Islet of Langerhans (tissue), 1 donor: ENCODE results near the gene MAL.

Experiments used
- FAIRE-seq: peaks from one replicate; lab custom pipeline; 2011; peaks lifted over from hg19 to GRCh38; lab: Jason Lieb, UNC

Gene MAL

DNA sequence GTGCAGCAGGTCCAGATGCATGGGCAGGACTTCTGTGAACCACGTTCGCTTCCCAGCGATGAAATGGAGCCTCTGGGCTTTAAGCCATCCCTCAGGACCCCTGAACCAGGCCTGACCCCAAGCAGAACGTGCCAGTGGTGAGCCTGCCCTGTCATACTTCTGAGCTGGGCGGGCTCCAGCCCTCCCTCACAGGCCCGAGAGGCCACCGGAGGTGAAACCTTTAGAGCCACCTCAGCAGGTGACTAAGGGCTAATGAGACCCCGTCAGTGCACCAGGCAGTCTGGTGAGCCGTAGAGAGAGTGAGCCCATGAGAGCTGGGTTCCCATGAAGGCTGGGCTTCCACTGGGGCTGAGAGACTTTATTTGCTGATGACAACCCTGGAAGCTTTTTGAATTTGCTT is 8.9 kb upstream of the MAL start:
- FAIRE-seq, result no peak

GRCh38 chr2:95017071-95017501 is 8.4 kb upstream of the MAL start:
- no peak for FAIRE-seq

DNA sequence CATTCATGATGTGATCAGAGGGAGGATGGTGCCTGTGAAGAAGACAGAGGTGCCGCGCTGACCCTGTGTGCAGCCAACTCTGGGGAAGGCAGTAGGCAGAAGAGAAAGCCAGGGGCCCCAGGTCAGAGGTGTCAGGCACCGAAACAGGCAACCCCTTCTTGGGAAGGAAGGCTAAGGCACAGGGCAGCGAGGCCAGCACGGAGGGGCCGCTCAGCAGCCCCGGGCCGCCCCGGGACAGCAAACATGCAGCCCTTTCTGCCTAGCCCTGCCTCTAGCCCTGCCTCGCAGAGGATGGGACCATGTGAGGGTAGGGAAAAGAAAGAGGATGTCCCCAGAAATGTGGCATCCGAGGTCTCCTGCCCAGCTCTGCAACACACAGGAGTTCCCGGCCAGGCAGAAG is 7.7 kb upstream of the MAL start:
- FAIRE-seq, result no peak

GRCh38 chr2:95018301-95018700 is 7.2 kb upstream of the MAL start:
- FAIRE-seq, result no peak

DNA sequence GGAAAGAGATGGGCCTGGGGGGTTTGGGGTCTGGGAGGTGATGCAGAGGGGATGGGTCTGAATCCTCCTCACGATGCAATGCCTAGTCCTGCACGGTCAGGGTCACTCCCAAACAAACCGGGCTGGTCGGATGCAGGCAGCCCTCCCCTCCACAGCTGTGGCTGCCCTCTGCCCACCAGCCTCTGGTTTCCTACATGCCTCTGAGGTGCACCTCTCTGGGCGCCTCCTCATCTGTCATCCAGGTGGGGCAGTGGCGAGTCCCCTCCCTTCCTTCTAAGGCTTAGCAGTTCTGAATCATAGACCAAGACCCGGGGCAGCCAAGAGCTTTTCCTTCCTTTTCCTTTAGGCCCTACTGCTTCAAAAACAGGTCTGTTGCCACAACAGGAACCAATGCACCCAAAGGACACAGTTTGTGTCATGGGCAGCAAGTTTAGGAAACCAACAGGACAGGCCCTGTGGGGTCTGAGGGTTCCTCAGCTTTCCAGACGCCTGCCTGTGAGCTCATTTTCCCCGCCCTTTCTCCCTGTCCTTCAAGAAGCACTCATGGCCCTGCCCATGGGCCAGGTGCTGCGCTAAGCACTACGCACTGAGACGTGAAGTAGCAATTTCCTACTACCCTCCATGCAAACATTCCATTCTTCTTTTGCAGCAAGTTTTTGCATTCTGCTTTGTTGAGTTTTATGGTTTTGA is 6.5 kb upstream of the MAL start:
- no peak for FAIRE-seq

DNA sequence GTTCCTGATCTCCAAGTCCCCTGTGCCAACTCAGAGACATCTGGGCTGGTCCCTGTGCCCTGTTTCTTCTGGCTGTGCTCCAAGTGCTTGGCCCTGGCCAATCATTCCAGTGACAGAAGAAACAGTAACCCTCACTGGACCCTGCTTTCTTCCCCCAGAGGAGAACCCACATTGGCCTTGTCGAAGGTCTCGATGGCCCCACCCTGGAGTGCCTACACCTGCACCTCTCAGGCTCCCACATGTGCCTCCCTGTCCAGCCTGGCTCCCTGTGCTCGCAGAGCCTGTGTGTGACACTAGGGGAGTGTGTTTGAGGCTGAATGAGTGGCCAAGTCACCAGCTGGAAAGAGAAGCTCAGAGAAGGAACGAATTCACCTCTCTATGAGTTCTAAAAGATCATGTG is 5.9 kb upstream of the MAL start:
- FAIRE-seq, result no peak

DNA sequence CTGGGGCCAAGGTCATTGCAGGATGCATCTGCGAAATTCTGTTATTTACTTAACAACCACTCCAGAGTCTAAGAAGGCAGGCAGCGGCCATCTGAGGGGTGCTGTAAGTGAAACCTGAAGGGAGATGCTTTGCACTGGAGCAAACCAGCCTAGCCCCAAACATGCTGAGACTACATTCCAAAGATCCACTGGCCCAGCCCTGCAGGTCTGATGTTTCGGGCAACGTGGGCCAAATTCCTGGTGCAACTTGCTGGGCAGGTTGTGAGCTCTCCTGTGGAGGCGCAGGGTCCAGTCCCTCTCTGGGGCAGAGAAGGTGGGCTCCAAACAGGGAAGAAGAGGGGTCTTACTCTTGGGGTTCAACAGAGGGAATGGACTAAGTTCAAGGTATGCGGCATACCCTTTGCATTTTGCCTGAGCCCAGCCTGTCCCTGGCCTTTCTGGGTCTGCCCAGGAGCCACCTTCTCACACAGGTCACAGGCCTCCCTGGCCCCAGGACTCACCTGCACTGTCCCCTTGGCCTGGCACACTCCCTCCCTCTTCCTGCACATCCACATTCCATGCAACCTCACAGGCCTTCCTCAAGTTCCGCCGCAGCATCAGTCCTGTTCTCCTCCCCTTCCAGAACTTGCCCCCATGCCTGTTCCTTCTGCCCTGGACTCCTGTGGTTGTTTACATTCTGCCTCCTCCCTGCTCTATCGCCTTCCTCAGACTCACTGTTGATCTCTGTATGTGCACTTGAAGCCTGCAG is 5.1 kb upstream of the MAL start:
- no peak for FAIRE-seq

DNA sequence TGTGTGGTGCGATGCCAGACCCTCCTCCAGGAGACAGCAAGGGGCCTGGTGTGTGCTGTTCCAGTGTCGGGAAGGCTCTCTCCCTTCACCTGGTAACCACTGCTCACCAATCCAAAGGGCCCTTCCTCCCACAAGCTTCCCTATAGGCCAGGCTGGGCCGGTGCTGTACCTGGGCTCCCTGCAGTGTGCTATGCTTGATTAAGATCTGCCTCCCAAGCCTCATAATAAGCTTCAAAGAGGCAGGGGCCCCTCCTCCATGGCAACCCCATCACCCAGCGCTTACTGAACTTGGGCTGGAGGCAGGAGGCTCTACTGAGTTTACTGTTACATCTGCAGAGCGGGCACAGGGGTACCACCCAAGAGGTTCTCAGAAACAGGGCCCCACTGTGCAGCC is 4.5 kb upstream of the MAL start:
- FAIRE-seq, result no peak

DNA sequence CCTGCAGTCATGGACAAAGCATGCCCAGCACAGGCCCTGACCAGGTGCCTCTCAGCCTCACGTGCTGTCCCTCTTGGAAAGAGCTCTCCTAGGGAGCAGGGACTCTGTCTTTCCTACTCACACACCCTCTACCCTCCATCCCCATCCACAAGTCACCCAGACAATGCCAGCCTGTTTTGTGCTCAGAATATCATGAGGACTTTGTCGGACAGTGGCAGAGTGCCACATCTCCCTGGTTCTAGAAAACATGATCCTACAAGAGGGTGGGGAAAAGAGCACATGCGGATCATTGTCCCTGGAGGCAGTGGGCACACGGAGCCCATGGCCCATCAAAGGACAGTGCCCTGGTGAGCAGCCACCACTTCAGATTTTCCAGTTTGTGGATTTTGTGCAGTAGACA is 3.7 kb upstream of the MAL start:
- no peak for FAIRE-seq

GRCh38 chr2:95022309-95023221 is 2.9 kb upstream of the MAL start:
- FAIRE-seq, result no peak

DNA sequence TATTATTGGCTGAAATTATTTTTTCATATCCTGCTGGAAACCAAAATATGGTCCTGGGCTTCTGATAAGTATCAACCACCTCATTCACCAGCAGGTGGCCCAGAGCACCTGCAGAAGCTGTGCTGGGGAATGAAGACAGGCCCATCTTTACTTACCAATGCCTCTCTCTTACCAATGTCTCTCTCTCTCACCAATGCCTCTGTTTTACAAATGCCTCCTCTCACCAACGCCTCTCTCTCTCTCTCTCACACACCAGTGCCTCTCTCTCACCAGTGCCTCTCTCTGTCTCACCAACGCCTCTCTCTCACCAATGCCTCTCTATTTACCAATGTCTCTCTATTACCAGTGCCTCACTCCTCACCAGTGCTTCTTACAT is 2.3 kb upstream of the MAL start:
- FAIRE-seq, result no peak

DNA sequence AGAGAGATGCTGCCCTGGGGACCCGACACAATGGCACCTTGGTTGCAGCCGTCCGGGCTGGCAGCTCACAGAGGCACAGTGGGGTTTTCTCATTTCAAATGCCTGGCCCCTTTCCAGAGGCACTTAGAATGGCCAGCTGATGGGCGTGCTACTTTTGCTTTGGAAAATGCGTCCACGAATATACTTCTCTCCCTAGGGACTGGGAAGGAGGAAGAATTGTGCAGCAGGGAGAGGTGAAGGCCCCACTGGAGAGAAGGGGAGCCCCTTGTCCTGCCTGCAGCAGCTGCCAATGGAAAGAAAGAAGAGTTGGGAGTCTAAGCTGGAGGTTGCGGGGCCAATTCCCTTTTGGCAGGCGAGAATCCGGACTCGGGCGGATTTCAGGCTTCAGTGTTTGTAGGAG is 1.1 kb upstream of the MAL start:
- FAIRE-seq, result no peak

DNA sequence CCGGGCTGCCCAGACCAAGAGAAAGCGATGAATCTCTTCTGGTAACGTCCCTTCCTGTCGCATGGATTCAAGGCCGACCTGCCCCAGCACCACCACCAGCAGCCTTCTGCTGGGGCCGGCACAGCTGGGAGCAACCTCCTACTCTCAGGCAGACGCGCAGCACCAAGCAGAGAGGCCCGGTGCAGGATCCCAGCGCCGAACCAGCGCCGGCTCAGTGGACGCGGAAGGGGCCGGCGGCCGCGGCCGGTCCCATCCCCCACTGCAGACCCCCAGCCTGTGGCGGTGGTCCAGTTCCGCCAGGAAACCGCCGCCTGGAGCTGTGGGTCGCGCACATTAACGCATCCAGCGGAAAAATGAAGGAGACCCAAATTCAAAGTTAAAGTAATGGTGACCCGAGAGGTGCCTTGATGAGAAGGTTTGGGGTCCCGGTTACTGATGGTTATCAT is 525 bp upstream of the MAL start:
- FAIRE-seq, result no peak

DNA sequence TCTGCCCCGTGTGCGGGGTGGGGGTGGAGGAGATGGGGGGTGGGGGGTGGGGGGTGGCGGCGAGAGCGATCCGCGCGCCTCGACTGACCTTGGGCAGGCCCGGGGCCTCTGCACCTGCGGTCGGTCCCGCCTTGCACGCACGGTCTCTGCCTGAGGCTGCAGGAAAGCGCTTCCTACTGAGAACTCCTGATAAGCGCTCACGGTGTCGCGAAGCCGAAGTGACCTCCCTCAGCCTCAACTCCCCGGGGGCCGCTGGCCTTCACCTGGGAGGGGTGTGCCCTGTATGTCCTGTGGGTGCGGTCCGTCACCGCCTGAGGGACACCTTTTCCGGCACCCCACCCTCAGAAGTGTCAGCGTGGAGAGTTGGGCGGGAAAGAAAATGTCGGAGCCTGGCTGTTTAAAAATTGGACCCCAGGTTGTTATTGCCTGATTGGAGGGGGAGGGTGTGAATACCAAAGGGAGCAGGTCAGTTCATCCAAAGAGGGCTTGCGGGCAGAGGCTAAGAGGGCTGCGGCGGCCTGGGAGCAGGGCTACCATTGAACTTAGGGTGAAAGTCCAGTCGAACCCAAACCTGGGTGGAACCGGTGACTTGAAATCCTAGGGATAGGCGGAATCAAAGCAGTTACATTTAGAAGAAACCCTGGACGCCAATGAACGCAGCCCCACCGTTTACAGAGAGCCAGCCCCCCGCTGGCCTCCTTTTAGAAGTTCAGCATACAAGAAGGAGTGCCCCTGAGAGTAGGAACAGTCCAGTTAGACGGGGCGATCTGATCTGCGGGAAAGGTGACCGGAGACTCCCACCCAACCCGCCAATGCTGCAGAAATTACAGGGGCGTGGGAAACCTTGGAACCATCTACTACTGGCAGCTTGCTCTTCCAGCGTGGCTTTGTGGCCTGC is 1.2 kb downstream of the MAL start:
- no peak for FAIRE-seq

DNA sequence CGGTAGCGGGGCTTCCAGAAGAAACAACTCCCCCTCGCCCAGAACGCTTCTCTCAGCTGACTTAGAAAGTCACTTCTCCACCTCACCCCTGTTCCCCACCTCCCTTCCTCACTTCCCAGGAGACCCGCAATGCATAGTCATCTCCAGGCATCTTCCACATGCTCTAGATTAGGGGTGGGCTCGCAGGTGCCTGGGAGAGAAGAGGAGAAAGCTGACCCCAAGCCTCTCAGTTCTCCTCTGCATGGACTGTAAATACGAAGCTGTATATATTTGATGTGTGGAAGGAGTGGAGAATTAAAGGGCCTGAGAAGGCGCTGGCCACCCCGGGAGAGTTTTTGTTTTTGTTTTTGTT is 1.8 kb downstream of the MAL start:
- no peak for FAIRE-seq

GRCh38 chr2:95029898-95030341 is 4.4 kb downstream of the MAL start:
- no peak for FAIRE-seq

GRCh38 chr2:95030496-95030895 is 5.0 kb downstream of the MAL start:
- no peak for FAIRE-seq

DNA sequence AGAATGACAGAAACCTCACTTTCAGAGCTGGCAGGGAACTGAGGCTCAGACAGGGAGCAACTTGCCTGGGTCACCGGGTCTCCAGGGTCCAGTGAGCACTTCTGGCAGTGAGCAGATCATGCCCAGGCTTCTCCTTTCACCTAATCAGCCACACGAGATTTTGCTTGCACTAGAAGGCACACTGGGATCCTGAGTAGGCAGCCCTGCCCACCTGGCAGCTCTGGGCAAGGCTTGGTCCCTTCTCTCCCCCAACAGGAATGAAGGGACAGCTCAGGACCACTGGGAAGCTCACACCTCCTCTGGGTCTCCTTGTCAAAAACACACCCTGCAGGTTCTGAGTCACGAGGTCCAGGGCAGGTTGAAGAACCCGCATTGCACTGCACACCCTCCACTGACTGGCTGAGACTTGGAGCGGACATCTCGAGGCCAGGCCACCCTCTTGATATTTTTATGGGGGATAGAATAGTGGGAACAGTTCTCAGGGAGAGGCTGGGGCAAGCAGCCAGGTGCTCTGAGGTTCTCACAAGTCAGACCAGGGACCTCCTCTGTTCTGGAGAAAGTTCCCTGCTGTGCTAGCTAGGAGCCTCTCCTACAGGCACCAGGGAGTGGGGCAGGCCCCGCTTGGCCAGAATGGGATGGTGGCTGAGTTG is 5.7 kb downstream of the MAL start:
- FAIRE-seq, result no peak

GRCh38 chr2:95031726-95032116 is 6.2 kb downstream of the MAL start:
- no peak for FAIRE-seq

DNA sequence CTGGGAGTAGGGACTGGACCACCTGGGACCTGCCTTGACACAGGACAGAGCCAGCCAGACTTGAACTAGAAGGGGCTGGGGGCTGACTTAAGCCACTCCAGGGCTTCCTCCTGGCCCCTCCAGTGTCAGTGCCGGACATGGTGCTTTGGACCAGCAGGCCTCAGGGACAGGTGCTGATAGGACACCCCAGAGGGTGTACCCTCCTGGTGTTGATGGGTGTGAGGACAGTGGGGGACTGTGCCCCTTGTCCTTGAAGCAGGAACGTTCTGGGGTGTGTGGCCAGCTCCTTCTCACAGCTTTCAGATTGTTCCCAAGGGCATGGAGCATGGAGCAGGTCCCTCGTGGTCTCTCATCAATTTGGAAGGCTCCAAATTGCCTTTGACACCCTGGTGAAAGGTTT is 6.8 kb downstream of the MAL start:
- no peak for FAIRE-seq

DNA sequence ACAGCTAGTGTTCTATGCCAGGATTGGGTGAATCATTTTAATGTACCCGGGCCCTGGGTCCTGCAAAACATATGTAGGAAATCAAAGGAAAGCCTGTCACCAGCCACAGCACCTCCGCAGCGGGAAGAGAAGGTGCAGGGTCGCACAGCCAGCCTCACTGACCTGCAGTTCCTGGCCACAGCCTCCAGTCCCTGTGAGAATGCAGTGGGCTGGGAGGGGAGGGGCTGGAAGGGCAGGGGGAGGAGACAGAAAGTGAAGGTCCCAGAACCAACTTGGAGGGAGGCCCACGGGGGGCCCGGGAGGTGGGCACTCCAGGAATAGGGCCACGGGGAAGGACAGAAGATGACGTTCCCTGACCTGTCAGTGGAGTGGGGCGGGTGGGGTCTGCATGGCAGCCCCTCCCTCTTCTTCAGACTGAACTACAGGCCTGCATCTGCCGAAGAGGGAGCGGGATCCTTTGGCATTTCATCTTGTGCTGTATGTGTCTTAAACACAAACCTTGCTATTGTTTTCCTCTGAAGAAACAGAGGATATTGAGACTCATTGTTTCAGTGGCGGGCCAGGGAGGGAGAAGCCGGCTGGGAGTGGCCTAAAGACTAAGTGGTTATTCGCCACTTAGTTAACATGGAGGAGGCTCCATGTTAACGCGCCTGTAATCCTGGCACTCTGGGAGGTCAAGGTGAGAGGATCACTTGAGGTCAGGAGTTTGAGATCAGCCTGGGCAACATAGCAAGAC is 7.5 kb downstream of the MAL start:
- FAIRE-seq, result no peak
